Fibroblast of lung (primary cell): Measurements from ENCODE around the gene WBP4.

ENCODE experiments used
- EZH2 ChIP-seq: IDR thresholded peaks from 2 replicates; pipeline ENCODE4 v1.5.1; 2012; ENCODE audit warnings: low read length, control low read depth, mild to moderate bottlenecking; ENCODE audit errors: missing control alignments
- TF ChIP-seq, protein P1 (sequence below), 2 donors: IDR thresholded peaks in 1 of 2; conservative IDR thresholded peaks in 1 of 2; 1 replicate in 1 of 2; 2 replicates in 1 of 2; pipeline ENCODE4 v1.5.1; 2011 to 2012; ENCODE audit warnings: low read length in 2 of 2, control low read depth in 1 of 2, inconsistent platforms in 1 of 2, low read depth in 1 of 2, mild to moderate bottlenecking in 1 of 2

- TF ChIP-seq, protein P1, sequence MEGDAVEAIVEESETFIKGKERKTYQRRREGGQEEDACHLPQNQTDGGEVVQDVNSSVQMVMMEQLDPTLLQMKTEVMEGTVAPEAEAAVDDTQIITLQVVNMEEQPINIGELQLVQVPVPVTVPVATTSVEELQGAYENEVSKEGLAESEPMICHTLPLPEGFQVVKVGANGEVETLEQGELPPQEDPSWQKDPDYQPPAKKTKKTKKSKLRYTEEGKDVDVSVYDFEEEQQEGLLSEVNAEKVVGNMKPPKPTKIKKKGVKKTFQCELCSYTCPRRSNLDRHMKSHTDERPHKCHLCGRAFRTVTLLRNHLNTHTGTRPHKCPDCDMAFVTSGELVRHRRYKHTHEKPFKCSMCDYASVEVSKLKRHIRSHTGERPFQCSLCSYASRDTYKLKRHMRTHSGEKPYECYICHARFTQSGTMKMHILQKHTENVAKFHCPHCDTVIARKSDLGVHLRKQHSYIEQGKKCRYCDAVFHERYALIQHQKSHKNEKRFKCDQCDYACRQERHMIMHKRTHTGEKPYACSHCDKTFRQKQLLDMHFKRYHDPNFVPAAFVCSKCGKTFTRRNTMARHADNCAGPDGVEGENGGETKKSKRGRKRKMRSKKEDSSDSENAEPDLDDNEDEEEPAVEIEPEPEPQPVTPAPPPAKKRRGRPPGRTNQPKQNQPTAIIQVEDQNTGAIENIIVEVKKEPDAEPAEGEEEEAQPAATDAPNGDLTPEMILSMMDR (conservative IDR thresholded peaks at IDR 0.05 in 1 of 2, IDR thresholded peaks at IDR 0.05 in 1 of 2; ENCODE audit: low read depth in 1 of 2, low read length in 2 of 2) = peak; percentile 14 to 28
- no peak for TF ChIP-seq EZH2
Measured at GRCh38 chr13:41054919-41055619, 6.2 kb upstream of the WBP4 start.
